Testis (tissue), 3 donors: ENCODE data around the gene IMPG2. TPM values are rescaled to one million over a fixed set of nuclear protein-coding genes. Genes with fewer than 3 reads are reported as not detected.

Experiments
- DNase-seq: peaks from one replicate; pipeline ENCODE4 v3.0.0-alpha.2; 2019
- H3K27ac ChIP-seq, 2 donors: fragments of 200-600 bp; sonication (generic); one replicate each; pipeline ENCODE4 v1.5.1; 2019
- H3K27me3 ChIP-seq: fragments of 200-600 bp; sonication (generic); one replicate; pipeline ENCODE4 v1.5.1; 2019
- H3K36me3 ChIP-seq: fragments of 200-600 bp; sonication (generic); one replicate; pipeline ENCODE4 v1.5.1; 2017; ENCODE audit warnings: low read depth; ENCODE audit errors: missing control alignments
- H3K4me1 ChIP-seq: fragments of 200-600 bp; sonication (generic); one replicate; pipeline ENCODE4 v1.5.1; 2019
- H3K4me3 ChIP-seq, 2 donors: fragments of 200-600 bp; sonication (generic); one replicate each; pipeline ENCODE4 v1.5.1; 2017 to 2019
- H3K9me3 ChIP-seq: fragments of 200-600 bp; sonication (generic); one replicate; pipeline ENCODE4 v1.5.1; 2017
- CTCF ChIP-seq, 3 experiments: fragments of 450-650 bp in 2 of 3; fragments of 200-600 bp in 1 of 3; sonication (generic) in 1 of 3; IDR thresholded peaks; one replicate each; pipeline ENCODE4 v1.5.1; 2016 to 2019; ENCODE audit warnings: antibody characterized with exemption in 3 of 3, mild to moderate bottlenecking in 2 of 3, moderate library complexity in 1 of 3
- POLR2A ChIP-seq: fragments of 450-650 bp; IDR thresholded peaks from one replicate; pipeline ENCODE4 v1.6.1; 2017; ENCODE audit warnings: antibody characterized with exemption, mild to moderate bottlenecking, moderate library complexity
- WGBS, 2 donors: methylation state at CpG; one replicate each; pipeline ENCODE4 v1.1.5; 2018; 5-methylcytosine and 5-hydroxymethylcytosine counted together
- intact Hi-C: fragments of 100-400 bp; cut with DNase I; formaldehyde crosslinking; loops from one replicate; pipeline ENCODE4 v1.15.1; 2023; ENCODE audit warnings: low total_unique reads
- polyA plus RNA-seq: library from polyadenylated mRNA; stranded (reverse); fragments of 350-450 nt; fragmentation: Illumina TruSeq; extraction: RNeasy Lipid Tissue Mini Kit (QIAGEN cat#74804); gene quantifications from one replicate; pipeline ENCODE4 v1.2.3, GENCODE V29; 2014; ENCODE audit warnings: low read depth, low replicate concordance; ENCODE audit not compliant: insufficient read depth
- total RNA-seq, 2 donors: library from RNA; depleted of rRNA; stranded (reverse); fragments of >200 nt; gene quantifications; one replicate each; pipeline ENCODE4 v1.2.3, GENCODE V29; 2016

IMPG2 gene
- total and polyA plus RNA-seq, 3 donors from 2014 or later: 0.39 to 0.53 (median 0.50) TPM

GRCh38 chr3:101279765-101280385 is 40.5 kb downstream of the IMPG2 start:
- no peaks in the 10 kb centered on the region for H3K9me3 ChIP-seq
- intact Hi-C loops: no loop called here
- DNase-seq: no peak
- H3K27ac ChIP-seq: no peak overlapping the region
- 90 to 96% methylated on average over 1 of the region's 1 CpG for WGBS, 2 donors
- no peaks in the 10 kb centered on the region for H3K4me1 ChIP-seq
- no peaks in the 10 kb centered on the region for H3K27me3 ChIP-seq
- TF ChIP-seq POLR2A (no peak), CTCF (IDR thresholded peaks at IDR 0.05) (no peak)
- no peaks in the 10 kb centered on the region for H3K36me3 ChIP-seq
- H3K4me3 ChIP-seq: no peak overlapping the region

DNA sequence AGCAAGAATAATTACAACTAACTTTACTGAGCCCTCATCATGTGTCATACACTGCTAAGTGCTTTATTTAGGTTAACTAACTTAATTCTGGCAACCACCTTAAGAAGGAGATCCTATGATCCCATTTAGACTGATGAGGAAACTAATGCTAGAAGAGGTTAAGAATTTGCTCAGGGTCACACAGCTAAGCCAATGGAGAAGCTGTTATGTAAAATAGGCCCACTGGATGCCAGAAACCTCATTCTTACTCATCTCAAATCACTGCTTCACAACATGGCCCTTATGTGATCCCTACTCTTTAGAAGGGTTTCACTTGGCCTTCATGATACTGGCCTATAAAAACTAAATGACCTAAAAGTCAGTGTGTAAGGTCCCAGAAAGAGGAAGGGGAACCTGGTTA is 41.2 kb downstream of the IMPG2 start:
- Histone ChIP-seq H3K4me3 (no peak overlapping the region), H3K9me3 (no peaks in the 10 kb centered on the region), H3K27ac (no peak overlapping the region), H3K36me3 (no peaks in the 10 kb centered on the region), H3K27me3 (no peaks in the 10 kb centered on the region), H3K4me1 (no peaks in the 10 kb centered on the region)
- no peak for DNase-seq
- intact Hi-C loops: no loop called here
- TF ChIP-seq CTCF (IDR thresholded peaks at IDR 0.05): no peak
- TF ChIP-seq POLR2A: no peak

DNA sequence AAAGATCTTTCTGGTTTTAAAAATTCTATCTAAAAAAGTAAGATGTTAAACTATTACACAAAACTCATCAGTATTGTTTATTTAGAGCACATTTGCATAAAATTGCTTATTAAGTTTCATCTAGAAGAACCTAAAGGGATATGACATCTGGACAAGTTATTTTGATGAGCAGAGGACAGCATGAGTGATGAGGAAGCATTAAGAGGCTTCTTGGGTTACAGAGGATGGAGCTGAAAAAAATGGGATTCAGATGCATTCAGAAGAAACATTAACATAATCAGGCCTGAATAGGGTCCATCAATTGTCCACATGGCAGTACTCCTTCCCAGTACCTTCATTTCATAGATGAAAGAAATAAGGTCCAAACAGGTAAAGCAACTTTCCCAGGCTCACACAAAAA is 41.6 kb downstream of the IMPG2 start:
- H3K4me1 ChIP-seq: no peaks in the 10 kb centered on the region
- no peak for TF ChIP-seq CTCF (IDR thresholded peaks at IDR 0.05)
- no peak for TF ChIP-seq POLR2A
- H3K36me3 ChIP-seq: no peaks in the 10 kb centered on the region
- H3K27ac ChIP-seq: no peak overlapping the region
- intact Hi-C loops: no loop called here
- H3K27me3 ChIP-seq: no peaks in the 10 kb centered on the region
- H3K4me3 ChIP-seq: no peak overlapping the region
- DNase-seq: no peak
- no peaks in the 10 kb centered on the region for H3K9me3 ChIP-seq

GRCh38 chr3:101273608-101274007 is 46.8 kb downstream of the IMPG2 start:
- DNase-seq: no peak
- TF ChIP-seq POLR2A (no peak), CTCF (IDR thresholded peaks at IDR 0.05) (no peak)
- intact Hi-C loops: no loop called here
- H3K36me3 ChIP-seq: no peaks in the 10 kb centered on the region
- H3K4me3 ChIP-seq: no peak overlapping the region
- H3K9me3 ChIP-seq: no peaks in the 10 kb centered on the region
- H3K4me1 ChIP-seq: no peaks in the 10 kb centered on the region
- 83 to 96% methylated on average over 2 of the region's 2 CpGs for WGBS, 2 donors
- H3K27ac ChIP-seq: no peak overlapping the region
- H3K27me3 ChIP-seq: no peaks in the 10 kb centered on the region

- no peak for DNase-seq
- Histone ChIP-seq H3K4me1 (no peaks in the 10 kb centered on the region), H3K9me3 (no peaks in the 10 kb centered on the region), H3K27ac (no peak overlapping the region), H3K27me3 (no peaks in the 10 kb centered on the region), H3K4me3 (no peak overlapping the region), H3K36me3 (no peaks in the 10 kb centered on the region)
- intact Hi-C loops: no loop called here
- TF ChIP-seq CTCF (IDR thresholded peaks at IDR 0.05) (no peak), POLR2A (no peak)
Measured at GRCh38 chr3:101273156-101273555, 47.2 kb downstream of the IMPG2 start.
